Effector memory CD4-positive, alpha-beta T cell (primary cell): ENCODE results near the gene CDKN2B.
A peak's percentile ranks its signal among the peaks of the same experiment; 100 is the strongest.

Source experiments
- DNase-seq, 3 donors: peaks; one replicate each; pipeline ENCODE4 v3.0.0-alpha.2; 2020
- H3K27ac ChIP-seq: 2 replicates; pipeline ENCODE4 v1.7.0; 2013; ENCODE audit warnings: mild to moderate bottlenecking, low read length, moderate library complexity; ENCODE audit not compliant: insufficient read depth, poor library complexity, severe bottlenecking
- H3K27me3 ChIP-seq: replicated peaks from 2 replicates; pipeline ENCODE4 v1.7.0; 2013; ENCODE audit warnings: mild to moderate bottlenecking, low read length; ENCODE audit not compliant: insufficient read depth, control insufficient read depth, poor library complexity, severe bottlenecking
- H3K36me3 ChIP-seq: 2 replicates; pipeline ENCODE4 v1.7.0; 2013; ENCODE audit warnings: mild to moderate bottlenecking, low read length, moderate library complexity; ENCODE audit not compliant: control insufficient read depth, insufficient read depth
- H3K4me1 ChIP-seq: 2 replicates; pipeline ENCODE4 v1.7.0; 2013; ENCODE audit warnings: low read length, mild to moderate bottlenecking; ENCODE audit not compliant: control insufficient read depth, insufficient read depth, poor library complexity, severe bottlenecking
- H3K4me3 ChIP-seq: 2 replicates; pipeline ENCODE4 v1.7.0; 2013; ENCODE audit warnings: low read length, low read depth, mild to moderate bottlenecking; ENCODE audit not compliant: insufficient read depth, poor library complexity, severe bottlenecking
- H3K9me3 ChIP-seq: 2 replicates; pipeline ENCODE4 v1.7.0; 2013; ENCODE audit warnings: mild to moderate bottlenecking, low read length, moderate library complexity; ENCODE audit not compliant: control insufficient read depth

The CDKN2B gene

DNA sequence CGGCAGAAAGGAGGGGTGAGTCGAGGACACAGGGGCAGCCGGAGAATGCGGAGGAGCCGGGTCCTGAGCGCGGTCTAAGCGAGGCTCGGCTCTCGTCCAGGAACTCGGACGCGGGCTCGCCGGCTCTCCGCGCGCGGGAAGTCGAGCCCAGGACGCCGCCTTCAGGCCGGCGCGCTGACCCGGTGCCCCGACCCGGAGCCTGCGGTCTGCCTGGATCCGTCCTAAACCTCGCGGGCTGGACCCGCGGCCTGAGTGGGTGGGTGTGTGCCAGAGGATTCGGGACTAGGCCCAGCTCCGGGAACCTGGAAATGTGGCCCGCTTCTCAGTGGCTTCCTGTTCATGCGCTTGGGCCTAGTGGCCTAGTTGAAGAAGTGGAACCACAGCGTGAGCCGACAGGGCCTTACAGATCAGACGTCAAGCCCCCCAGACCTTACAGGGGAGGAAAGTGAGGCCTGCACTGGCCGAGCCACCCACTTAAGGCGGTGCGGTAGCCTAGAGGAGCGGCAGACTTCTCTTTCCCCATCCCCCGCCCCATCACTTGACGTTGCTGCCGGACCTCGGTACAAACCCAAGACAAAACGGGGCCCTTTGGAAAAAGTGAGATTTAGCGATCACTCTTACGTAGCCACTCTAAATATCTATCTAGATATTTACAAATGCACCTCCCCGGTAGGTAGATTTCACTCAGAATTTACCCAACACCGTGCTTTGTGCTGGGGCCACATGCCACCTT, 13.3 kb downstream of the CDKN2B start:
- Histone ChIP-seq H3K36me3 (no peaks in the 10 kb centered on the region), H3K4me1 (peaks cover 9% of the 10 kb centered on the region), H3K4me3 (peak overlapping the region; percentile 100), H3K9me3 (no peaks in the 10 kb centered on the region), H3K27me3 (no peaks in the 10 kb centered on the region), H3K27ac (peak overlapping the region; percentile 80)
- no peak for DNase-seq

DNA sequence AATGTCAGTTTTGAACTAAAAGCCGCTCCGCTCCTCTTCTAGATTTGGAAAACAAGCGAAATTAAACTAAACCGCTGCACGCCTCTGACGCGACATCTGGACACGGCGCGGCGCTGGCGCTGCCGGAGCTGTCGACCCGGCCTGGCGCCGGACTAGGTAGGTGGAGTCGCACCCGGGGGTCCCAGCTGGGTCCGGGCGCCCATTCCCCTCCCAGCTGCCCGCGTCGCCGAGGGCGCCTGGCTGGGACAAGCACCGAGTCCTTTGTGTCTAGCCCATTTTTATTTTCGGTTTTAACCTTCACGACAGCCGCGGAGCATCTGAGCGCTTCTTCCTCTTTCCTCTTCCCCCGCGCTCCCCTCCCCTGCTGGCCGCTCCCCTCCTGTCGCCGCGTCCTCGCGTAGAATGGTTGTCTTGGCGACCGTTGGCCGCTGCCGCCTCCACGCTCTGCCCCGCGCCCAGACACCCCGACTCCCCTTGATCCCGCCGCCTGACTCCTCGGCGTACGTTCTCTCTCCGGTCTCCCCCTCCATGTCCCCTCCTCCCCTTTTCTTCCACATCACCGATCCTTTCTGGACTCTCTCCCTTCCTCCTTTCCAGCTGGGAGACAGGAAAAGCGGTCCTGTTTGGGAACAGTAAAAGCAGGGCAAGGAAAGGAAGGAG, 14.0 kb downstream of the CDKN2B start:
- peak overlapping the region; percentile 100 for H3K4me3 ChIP-seq
- H3K27ac ChIP-seq, result peak overlapping the region; percentile 80
- peaks cover 9% of the 10 kb centered on the region for H3K4me1 ChIP-seq
- peaks cover 4% of the 10 kb centered on the region for H3K27me3 ChIP-seq
- no peaks in the 10 kb centered on the region for H3K36me3 ChIP-seq
- no peaks in the 10 kb centered on the region for H3K9me3 ChIP-seq
- DNase-seq, result peak; percentile 69 to 76 (median 70)

GRCh38 chr9:21994556-21995005, 14.5 kb downstream of the CDKN2B start, which contains the start of gene CDKN2B-AS1:
Gene CDKN2B-AS1, plus strand, starts transcription at chr9:21994791.
- peak within 1 kb of the TSS; percentile 80 for H3K27ac ChIP-seq
- peaks cover 9% of the 10 kb centered on the region for H3K4me1 ChIP-seq
- H3K36me3 ChIP-seq, result no peaks in the 10 kb centered on the region
- no peaks in the 10 kb centered on the region for H3K9me3 ChIP-seq
- DNase-seq, result peak in 2 of 3 donors; percentile 32 to 41
- H3K27me3 ChIP-seq, result peaks cover 5% of the 10 kb centered on the region
- H3K4me3 ChIP-seq, result peak within 1 kb of the TSS; percentile 100

DNA sequence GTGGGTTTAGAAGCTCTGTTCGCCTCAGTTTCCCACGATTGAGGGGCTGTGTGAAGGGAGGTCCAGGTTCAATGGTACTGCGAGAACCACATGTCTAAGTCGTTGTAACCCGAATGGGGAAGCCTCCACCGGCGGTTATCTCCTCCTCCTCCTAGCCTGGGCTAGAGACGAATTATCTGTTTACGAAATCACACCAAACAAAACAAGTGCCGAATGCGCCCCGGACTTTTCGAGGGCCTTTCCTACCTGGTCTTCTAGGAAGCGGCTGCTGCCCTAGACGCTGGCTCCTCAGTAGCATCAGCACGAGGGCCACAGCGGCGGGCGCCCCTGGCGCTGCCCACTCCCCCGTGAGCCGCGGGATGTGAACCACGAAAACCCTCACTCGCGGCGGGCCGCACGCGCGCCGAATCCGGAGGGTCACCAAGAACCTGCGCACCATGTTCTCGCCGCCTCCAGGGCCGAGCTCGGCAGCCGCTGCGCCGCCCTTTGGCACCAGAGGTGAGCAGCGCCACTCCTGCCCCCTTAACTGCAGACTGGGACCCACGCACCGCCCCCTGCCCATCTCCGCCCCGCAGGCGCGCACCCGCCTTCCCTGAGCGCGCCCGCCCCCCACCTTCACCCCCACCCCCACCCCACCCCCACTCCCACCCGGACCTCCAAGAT, 15.1 kb downstream of the CDKN2B start, which contains the start of gene CDKN2A:
CDKN2A (minus strand) TSS at position 500 of the 663 bp plus-strand sequence.
- peaks cover 5% of the 10 kb centered on the region for H3K27me3 ChIP-seq
- peaks cover 9% of the 10 kb centered on the region for H3K4me1 ChIP-seq
- H3K9me3 ChIP-seq, result no peaks in the 10 kb centered on the region
- H3K27ac ChIP-seq, result peak within 1 kb of the TSS; percentile 80
- no peaks in the 10 kb centered on the region for H3K36me3 ChIP-seq
- peak in 2 of 3 donors; percentile 39 to 43 for DNase-seq
- peak within 1 kb of the TSS; percentile 100 for H3K4me3 ChIP-seq

DNA sequence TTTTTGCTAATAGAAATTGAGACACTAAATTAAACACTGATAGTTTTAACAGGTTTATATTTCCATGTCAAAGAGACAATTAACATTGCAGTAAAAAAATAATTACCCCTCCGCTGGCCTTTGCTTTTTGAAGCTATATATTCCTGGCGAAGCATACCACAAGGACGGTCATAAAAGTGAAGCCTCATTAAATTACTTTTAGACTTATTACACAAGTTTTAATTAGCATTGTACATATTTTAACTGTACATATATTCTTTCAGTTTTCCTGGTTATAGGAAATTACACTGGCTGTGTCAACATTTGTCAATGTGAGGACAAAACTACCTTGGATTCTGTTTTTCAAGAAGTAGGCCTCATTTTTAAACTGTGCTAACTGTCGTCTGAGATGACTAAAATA, 16.1 kb downstream of the CDKN2B start:
- Histone ChIP-seq H3K36me3 (no peaks in the 10 kb centered on the region), H3K27ac (no peak overlapping the region), H3K4me1 (peaks cover 9% of the 10 kb centered on the region), H3K27me3 (peaks cover 5% of the 10 kb centered on the region), H3K9me3 (no peaks in the 10 kb centered on the region), H3K4me3 (no peak overlapping the region)
- DNase-seq, result no peak

GRCh38 chr9:21991072-21991959, 17.8 kb downstream of the CDKN2B start:
- H3K9me3 ChIP-seq, result no peaks in the 10 kb centered on the region
- peaks cover 5% of the 10 kb centered on the region for H3K27me3 ChIP-seq
- DNase-seq, result no peak
- H3K4me3 ChIP-seq, result no peak overlapping the region
- peaks cover 9% of the 10 kb centered on the region for H3K4me1 ChIP-seq
- no peaks in the 10 kb centered on the region for H3K36me3 ChIP-seq
- no peak overlapping the region for H3K27ac ChIP-seq

- peaks cover 5% of the 10 kb centered on the region for H3K27me3 ChIP-seq
- H3K4me1 ChIP-seq, result peaks cover 3% of the 10 kb centered on the region
- no peaks in the 10 kb centered on the region for H3K9me3 ChIP-seq
- no peak for DNase-seq
- H3K4me3 ChIP-seq, result no peak overlapping the region
- H3K36me3 ChIP-seq, result no peaks in the 10 kb centered on the region
- H3K27ac ChIP-seq, result no peak overlapping the region
Measured at GRCh38 chr9:21989440-21990189, 19.5 kb downstream of the CDKN2B start.

DNA sequence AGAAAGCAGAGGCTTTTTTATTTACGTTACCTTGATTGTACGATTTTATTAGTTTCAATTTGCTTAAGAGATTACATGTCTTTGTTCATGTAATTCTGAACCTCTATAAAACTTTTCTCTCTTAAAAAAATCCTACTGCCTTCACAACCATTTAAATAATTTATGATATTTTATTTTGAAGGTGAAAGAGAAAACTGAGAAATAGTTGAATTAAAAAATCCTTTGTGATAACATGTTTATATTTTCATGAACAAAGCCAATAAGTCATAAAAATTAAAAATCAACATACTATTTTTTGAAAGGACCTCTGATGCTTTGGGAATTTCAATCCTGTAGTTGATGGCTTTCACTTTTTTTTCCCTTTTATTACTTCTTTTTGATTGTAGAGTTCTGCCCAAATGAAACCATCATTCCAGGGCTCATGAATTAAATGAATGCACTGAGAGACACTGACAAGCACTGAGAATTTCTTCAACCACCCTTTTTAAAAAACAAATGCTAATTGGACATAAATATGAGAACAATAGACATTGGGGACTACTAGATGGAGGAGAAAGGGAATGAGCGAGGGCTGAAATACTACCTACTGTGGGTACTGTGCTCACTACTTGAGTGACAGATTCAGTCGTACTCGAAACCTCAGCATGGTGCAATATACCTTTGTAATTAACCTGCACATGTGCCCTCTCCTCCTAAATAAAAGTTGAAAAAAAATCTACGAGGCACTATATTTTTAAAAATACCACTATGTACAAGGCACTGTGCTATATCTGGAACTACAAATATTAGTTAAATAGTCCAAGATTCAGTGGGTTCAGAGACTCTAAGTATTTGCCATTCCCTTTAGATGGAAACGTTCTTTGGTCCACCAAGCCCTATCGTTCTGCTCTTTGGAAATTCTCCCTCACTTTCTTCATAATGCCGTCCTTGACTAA, 20.8 kb downstream of the CDKN2B start:
- H3K27me3 ChIP-seq, result peaks cover 5% of the 10 kb centered on the region
- H3K4me3 ChIP-seq, result no peak overlapping the region
- no peak overlapping the region for H3K27ac ChIP-seq

More for the DNA sequence above, 20.8 kb downstream of the CDKN2B start:
- no peaks in the 10 kb centered on the region for H3K4me1 ChIP-seq
- no peaks in the 10 kb centered on the region for H3K9me3 ChIP-seq
- no peak for DNase-seq
- no peaks in the 10 kb centered on the region for H3K36me3 ChIP-seq
